ENCODE data around the gene RNPS1.

DNA sequence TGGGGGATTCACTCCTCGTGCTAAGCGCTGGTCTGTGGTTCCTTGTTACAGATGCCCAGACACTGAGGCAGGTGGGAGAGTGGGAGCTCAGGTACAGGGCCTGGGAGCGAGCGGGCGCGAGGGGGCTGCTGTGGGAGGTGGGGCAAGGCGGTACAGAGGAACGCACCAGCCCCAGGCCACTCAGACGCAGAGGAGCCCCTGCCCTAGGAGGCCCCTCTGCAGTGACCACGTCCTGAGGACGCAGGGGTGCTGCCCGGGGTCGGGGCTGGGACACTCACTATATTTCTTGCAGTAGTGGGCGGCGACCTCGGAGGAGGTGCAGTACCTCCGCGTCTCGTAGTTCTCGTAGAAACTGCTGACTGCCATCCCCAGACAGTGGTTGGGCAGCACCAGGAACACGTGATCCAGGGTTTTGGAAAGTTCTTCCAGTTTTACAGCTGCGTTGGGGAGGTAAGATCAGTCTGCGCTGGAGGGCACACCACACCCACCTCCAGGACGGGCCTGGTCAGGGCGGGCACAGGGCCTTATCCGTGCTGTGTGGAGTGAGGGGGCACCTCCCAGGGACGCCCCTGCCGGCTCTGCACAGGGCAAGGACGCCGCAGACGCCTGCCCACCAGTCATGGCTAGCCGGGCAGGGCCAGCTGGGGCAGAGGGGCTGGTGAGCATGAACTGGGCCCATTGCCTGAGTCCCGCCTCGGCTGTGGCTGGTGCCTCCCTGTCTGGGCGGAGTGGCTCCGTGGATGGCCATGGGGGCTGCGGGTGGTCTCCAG lies 16.3 kb upstream of the RNPS1 start:
- TF ChIP-seq, protein P1, sequence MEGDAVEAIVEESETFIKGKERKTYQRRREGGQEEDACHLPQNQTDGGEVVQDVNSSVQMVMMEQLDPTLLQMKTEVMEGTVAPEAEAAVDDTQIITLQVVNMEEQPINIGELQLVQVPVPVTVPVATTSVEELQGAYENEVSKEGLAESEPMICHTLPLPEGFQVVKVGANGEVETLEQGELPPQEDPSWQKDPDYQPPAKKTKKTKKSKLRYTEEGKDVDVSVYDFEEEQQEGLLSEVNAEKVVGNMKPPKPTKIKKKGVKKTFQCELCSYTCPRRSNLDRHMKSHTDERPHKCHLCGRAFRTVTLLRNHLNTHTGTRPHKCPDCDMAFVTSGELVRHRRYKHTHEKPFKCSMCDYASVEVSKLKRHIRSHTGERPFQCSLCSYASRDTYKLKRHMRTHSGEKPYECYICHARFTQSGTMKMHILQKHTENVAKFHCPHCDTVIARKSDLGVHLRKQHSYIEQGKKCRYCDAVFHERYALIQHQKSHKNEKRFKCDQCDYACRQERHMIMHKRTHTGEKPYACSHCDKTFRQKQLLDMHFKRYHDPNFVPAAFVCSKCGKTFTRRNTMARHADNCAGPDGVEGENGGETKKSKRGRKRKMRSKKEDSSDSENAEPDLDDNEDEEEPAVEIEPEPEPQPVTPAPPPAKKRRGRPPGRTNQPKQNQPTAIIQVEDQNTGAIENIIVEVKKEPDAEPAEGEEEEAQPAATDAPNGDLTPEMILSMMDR (conservative IDR thresholded peaks at IDR 0.05; ENCODE audit: low read depth in 2 of 2), result no peak
- TF ChIP-seq EZH2phosphoT487 (IDR thresholded peaks at IDR 0.05; ENCODE audit: unreplicated experiment), result no peak

Data from GM23338 (cell line).